Activated T-cell treated with anti-CD3 and anti-CD28 coated beads for 4 hours (primary cell): Measurements from ENCODE around the gene CARTPT.

Experiments used
- DNase-seq: peaks from one replicate; pipeline ENCODE4 v3.0.0-alpha.2; 2020

CARTPT gene

DNA sequence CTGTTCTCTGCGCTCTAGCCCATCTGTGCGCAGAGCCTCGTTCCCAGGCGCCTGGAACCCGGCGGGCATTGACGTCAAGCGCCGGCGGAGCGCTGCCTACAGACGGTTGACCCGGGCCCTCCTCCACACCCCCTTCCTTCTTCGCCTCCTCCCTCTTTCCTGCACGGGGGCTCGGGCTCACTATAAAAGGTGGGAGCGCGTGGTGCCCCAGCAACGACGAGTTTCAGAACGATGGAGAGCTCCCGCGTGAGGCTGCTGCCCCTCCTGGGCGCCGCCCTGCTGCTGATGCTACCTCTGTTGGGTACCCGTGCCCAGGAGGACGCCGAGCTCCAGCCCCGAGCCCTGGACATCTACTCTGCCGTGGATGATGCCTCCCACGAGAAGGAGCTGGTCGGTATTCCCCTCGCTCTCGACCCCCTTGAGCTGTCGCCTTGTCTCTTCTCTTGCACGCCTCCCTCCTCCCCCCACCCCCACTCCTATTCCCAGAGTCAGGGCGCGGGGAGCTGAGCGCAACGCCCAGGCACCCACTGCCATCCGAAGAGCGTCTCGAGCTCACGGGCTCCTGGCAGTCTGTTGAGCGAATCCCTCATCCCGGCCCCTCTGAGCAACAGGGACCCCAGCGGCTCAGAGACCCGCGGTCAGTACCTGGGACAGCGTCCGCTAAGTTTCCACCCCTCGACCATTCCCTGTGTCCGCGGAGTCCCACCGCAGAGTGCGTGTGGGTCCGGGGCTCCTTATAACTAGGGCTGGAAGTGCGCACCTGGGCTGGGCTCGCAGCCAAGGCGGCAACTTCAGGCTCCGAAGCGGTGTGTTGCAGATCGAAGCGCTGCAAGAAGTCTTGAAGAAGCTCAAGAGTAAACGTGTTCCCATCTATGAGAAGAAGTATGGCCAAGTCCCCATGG is at the start of gene CARTPT:
Gene CARTPT, plus strand, starts transcription at position 213 of the 902 bp plus-strand sequence. Its CDS starts 19 bp downstream, at position 232.
- no peak for DNase-seq

DNA sequence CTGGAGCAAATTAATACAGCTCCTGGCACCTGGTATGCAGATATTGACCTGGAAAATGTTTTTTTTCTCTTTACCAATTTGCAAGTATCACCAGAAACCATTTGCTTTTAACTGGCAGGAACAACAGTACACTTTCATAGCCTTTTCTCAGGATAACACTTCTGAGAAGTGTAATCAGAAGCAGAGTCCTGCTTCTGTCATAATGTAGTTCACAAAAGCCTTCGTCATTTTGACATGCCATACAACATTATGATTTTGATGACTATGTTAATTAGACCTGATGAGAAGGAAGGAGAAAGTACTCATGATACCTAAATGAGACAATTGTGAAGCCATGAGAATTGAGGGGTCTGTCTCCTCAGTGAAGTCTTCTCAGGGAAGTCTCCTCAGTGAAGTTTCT is 41.1 kb upstream of the CARTPT start:
- no peak for DNase-seq

DNA sequence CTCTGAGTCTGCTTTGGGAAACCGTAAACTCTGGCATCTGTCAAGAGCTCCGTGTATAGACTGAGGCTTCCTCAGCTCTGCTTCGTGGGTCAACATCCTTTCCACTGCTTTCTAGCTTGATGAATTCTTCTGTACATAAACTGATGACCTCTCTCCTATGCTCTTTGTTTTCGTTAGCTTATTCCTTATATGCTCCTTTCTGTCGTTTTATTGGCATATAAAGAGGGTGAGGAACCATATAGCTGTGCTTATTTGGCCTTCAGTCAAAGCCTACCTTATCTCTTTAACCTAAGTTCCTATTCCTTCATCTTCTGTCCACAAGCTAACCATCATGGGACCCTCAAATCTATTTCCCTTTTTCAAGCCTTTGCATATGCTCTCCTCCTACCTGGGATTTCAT is 39.4 kb upstream of the CARTPT start:
- DNase-seq = no peak

- no peak for DNase-seq
These were observed 38.6 kb upstream of the CARTPT start for GRCh38 chr5:71680510-71680909.

GRCh38 chr5:71681296-71681695 is 37.8 kb upstream of the CARTPT start:
- no peak for DNase-seq

- DNase-seq = no peak
These were observed 34.8 kb upstream of the CARTPT start for GRCh38 chr5:71684309-71684708.

- no peak for DNase-seq
These were observed 25.1 kb upstream of the CARTPT start for GRCh38 chr5:71693828-71694427.

GRCh38 chr5:71695071-71695470 is 24.0 kb upstream of the CARTPT start:
- no peak for DNase-seq

DNA sequence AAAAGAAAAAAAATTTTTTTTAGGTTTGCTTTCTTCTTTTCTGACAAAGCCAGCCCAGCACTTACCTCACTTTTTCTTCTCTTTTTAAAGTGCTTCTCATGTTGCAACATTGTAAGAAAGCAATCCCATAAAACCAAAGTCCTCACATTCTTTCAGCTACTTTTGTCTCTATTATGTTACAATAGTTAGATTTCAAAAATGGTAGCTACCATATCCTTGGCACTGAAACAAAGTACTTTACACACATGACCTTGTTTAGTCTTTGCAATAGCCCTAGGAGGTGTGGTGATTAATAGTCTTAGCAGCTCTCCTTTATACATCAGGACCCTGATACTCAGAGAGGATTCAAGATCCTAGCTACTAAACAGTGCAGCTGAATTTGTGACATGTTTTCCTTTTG is 23.5 kb upstream of the CARTPT start:
- no peak for DNase-seq

DNA sequence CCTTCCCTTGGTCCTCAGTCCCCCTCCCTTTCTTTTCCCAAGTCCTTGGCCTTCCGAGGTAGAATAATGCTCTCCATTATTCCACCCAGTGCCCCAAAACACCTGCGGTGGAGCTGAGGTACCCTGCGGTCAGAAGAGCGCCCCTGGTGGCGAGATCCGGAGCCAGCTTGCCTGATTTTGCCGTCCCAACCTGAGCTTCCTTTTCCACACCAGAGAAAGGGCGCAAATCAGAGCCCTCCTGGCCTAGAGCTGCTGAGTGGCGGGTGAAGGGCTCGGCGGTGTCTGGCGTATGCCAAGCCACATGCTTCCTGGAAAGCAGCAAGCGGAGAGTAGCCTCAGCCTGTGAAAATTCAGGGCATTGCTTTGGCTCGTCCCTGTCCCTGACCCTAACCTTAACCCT is 21.1 kb upstream of the CARTPT start:
- DNase-seq = no peak

- no peak for DNase-seq
These were observed 19.8 kb upstream of the CARTPT start for GRCh38 chr5:71699233-71699632.

GRCh38 chr5:71699751-71700150 is 19.3 kb upstream of the CARTPT start:
- DNase-seq = no peak

- no peak for DNase-seq
These were observed 18.3 kb upstream of the CARTPT start for GRCh38 chr5:71700803-71701202.

- DNase-seq = no peak
These were observed 17.7 kb upstream of the CARTPT start for GRCh38 chr5:71701407-71701806.

DNA sequence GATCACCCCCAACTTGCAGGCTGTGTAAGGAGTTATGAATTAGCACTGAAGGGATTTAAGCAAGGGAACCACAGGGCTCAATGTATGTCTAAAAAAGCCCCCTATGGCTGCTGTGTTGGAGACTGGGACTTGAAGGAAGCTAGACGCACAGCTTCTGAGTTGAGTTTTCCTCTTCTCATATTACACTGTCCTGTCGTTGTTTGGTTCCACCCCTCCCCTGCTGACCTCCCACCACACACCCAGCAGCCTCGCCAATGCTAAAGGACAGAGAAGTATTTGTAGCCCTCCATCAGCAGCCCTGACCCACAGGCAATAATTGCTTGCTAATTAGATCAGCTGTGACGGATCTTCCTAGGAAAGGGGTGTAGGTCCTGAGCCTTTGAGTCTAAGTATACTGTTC is 15.1 kb upstream of the CARTPT start:
- DNase-seq = no peak

- DNase-seq = no peak
These were observed 13.7 kb upstream of the CARTPT start for GRCh38 chr5:71705421-71705820.

DNA sequence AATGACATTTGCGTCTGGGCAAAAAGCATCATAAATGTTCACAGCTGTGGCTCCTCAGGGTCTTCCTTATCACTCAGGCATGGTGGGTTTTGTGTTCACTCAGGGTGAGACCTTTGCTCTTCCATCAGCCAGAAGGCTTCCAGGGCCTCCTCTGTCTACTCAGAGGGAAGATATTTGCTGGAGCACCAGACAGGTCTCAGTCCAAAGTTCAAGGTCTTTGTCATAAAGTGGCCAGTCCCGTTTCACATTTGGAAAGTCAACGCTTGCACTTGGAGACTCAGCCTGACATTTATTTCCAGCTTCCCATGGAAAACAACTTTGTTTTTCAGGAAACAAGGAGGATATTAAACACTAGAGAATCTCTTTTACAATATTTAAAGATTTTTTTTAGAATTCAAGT is 12.2 kb upstream of the CARTPT start:
- no peak for DNase-seq

- no peak for DNase-seq
These were observed 7.5 kb upstream of the CARTPT start for GRCh38 chr5:71711610-71712009.

DNA sequence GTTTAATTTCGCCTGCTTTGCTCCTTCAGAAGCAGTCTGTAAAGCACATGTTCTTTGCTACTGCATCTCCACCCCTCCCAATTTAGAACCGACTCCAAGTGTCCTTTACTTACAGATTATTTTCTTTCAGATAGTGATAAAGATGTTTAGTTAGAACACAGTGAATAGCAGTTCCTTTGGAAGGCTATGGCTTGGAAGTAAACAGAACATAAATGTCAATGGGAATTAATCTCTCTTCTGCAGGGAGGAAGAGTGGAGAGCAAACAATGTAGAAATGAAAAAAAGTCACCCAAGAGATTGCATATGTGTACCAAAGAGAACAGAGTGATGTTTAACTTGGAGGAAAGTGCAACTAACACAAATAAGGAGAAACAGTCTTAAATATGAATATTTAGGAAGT is 4.2 kb upstream of the CARTPT start:
- DNase-seq = no peak

DNA sequence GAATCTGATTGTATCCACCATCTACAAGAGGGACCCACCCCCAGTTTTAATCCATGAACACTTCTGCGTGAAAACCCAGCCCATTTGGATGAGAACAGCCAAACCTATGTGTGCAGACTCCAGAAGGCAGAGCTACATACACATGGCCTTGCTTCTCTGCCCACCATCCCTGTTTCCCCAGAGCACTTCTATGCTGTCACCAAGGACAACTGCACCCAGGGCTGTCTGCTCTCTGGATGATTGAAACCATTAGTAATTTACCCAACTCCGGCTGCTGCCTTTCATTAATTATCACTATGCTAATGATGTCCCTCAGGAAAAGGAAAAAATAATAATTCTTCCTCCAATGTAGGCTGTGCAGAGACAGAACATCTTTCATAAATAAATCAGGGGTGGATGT is 8.9 kb downstream of the CARTPT start:
- no peak for DNase-seq

- no peak for DNase-seq
These were observed 11.9 kb downstream of the CARTPT start for GRCh38 chr5:71731015-71731414.

GRCh38 chr5:71732011-71732410 is 12.9 kb downstream of the CARTPT start:
- no peak for DNase-seq

DNA sequence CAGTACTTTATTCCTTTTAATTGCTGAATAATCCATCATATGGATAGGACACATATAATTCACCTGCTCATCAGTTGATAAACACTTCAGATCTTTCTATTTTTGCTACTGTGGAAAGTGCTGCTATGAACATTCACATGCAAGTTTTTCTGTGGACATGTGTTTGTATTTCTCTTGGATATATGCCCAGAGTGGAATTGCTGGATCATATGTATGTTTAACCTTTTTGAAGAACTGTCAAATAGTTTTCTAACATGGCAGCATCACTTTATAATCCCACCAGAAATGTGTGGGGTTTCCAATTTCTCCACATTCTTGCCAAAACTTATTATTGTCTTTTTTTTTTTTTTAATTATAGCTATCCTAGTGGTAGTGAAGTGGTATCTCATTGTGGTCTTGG is 15.1 kb downstream of the CARTPT start:
- DNase-seq = no peak

GRCh38 chr5:71737931-71738539 is 19.0 kb downstream of the CARTPT start:
- DNase-seq = no peak
